SK-N-MC (cell line): ENCODE measurements around the gene GALNT7.

Experiments
- DNase-seq: peaks from one replicate; pipeline ENCODE4 v3.0.0-alpha.2; 2011; ENCODE audit warnings: low read depth, low spot score
- H3K27ac ChIP-seq: fragments of 200-600 bp; sonication (generic); 2 replicates; pipeline ENCODE4 v1.5.1; 2016; ENCODE audit warnings: mixed run types
- H3K36me3 ChIP-seq: fragments of 200-600 bp; sonication (generic); 2 replicates; pipeline ENCODE4 v1.6.1; 2017; ENCODE audit warnings: antibody characterized with exemption, low read length, mixed read lengths; ENCODE audit not compliant: insufficient read depth
- H3K4me3 ChIP-seq: fragments of 200-600 bp; sonication (generic); 2 replicates; pipeline ENCODE4 v1.5.1; 2016
- H3K9ac ChIP-seq: fragments of 200-600 bp; sonication (generic); 2 replicates; pipeline ENCODE4 v1.8.0; 2017; ENCODE audit warnings: mixed run types, mixed read lengths; ENCODE audit not compliant: insufficient read length
- H3K9me3 ChIP-seq: fragments of 200-600 bp; sonication (generic); 2 replicates; pipeline ENCODE4 v1.6.1; 2017; ENCODE audit warnings: low read depth, mild to moderate bottlenecking, antibody characterized with exemption, low read length, moderate library complexity, mixed read lengths
- EZH2 ChIP-seq: fragments of 200-600 bp; sonication (generic); IDR thresholded peaks from one replicate; pipeline ENCODE4 v1.6.1; 2017; ENCODE audit warnings: antibody characterized with exemption
- FOXP2 ChIP-seq: optimal IDR thresholded peaks from 2 replicates; pipeline ENCODE3; 2011; ENCODE audit warnings: mild to moderate bottlenecking, moderate library complexity; ENCODE audit not compliant: insufficient read depth; ENCODE audit errors: extremely low read length, control extremely low read depth
- POLR2AphosphoS5 ChIP-seq: IDR thresholded peaks from 2 replicates; pipeline ENCODE4 v1.6.1; 2012; ENCODE audit warnings: mild to moderate bottlenecking, low read depth, low read length, borderline replicate concordance

GALNT7 gene

DNA sequence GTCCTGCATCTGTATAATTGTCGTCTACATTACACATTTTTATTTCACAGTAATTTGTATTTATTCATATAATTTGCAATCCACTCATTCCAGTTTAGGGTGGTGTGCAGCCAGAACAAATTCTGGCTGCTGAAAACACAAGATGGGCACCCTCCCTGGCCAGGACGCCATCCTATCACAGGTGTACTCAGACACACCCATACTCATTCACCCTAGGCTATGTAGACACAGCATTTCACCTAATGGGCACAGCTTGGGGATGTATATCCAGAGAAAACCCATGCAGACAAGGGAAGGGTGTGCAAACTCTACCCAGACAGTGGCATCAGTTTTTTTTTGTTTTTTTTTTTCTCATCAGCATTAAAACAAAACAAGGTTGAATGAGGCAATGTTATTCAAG lies 92.4 kb downstream of the GALNT7 start:
- no peak overlapping the region for H3K27ac ChIP-seq
- TF ChIP-seq EZH2 (no peak), POLR2AphosphoS5 (no peak), FOXP2 (no peak)

GRCh38 chr4:173262375-173262774 lies 93.8 kb downstream of the GALNT7 start:
- Histone ChIP-seq H3K36me3 (no peaks in the 10 kb centered on the region), H3K4me3 (no peak overlapping the region), H3K9me3 (no peaks in the 10 kb centered on the region), H3K9ac (no peak overlapping the region), H3K27ac (peak overlapping the region; percentile 62; the same call in 1 of the 2 replicates)
- no peak for TF ChIP-seq EZH2
- no peak for DNase-seq

More for the DNA sequence above, 92.4 kb downstream of the GALNT7 start:
- no peaks in the 10 kb centered on the region for H3K36me3 ChIP-seq
- H3K9ac ChIP-seq = no peak overlapping the region
- H3K9me3 ChIP-seq = no peaks in the 10 kb centered on the region
- no peak overlapping the region for H3K4me3 ChIP-seq
- no peak for DNase-seq

GRCh38 chr4:173264245-173264644 lies 95.6 kb downstream of the GALNT7 start:
- DNase-seq = no peak
- Histone ChIP-seq H3K36me3 (no peaks in the 10 kb centered on the region), H3K27ac (peak overlapping the region; percentile 81), H3K9me3 (no peaks in the 10 kb centered on the region), H3K4me3 (peak overlapping the region; percentile 13), H3K9ac (no peak overlapping the region)
- TF ChIP-seq EZH2 (no peak), POLR2AphosphoS5 (no peak), FOXP2 (no peak)

DNA sequence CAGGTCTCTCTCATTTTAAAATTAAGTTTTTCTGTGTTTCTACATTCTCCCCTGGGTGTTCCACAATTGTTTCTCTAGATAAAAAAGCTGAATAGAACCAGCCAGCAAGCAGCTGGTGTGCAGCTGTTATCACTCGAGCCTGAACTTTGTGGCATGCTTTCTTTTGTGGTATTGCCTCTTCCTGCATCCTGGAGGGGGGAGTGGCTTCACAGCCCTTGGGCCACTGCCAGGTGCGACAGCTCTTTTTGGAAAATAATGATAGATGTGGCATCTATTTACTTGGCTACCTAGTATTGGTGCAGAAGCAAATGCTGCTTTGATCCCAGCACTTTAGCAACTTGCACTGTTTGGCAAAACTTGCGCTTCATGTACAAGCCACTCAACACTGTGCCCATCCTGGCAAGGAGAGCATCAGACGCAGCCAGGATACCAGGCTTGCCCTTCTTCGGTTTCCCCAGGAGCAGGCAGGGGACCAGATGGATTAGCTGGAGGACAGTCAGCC lies 96.1 kb downstream of the GALNT7 start:
- Histone ChIP-seq H3K9ac (no peak overlapping the region), H3K27ac (peak overlapping the region; percentile 81), H3K9me3 (no peaks in the 10 kb centered on the region), H3K36me3 (no peaks in the 10 kb centered on the region), H3K4me3 (peak overlapping the region; percentile 13)
- TF ChIP-seq POLR2AphosphoS5 = peak; percentile 15; the same call in 1 of the 2 replicates
- TF ChIP-seq FOXP2 = peak; percentile 31
- no peak for TF ChIP-seq EZH2
- peak; percentile 26 for DNase-seq

DNA sequence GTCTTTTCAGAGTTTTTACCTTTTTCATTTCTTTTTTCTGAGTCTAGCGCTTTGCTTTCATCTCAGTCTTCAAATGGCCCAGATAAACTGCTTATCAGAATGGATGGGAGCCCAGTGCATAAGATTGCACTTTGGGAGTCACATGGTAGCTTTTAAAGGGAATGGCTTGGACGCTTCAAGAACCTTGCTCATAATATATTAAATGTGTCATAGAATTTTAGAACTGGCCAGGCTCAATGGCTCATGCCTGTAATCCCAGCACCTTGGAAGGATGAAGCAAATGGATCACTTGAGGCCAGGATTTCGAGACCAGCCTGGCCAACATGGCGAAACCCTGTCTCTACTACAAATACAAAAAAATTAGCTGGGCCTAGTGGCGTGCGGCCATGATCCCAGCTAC lies 97.1 kb downstream of the GALNT7 start:
- Histone ChIP-seq H3K4me3 (no peak overlapping the region), H3K36me3 (no peaks in the 10 kb centered on the region), H3K9ac (no peak overlapping the region), H3K9me3 (no peaks in the 10 kb centered on the region), H3K27ac (no peak overlapping the region)
- DNase-seq = no peak
- TF ChIP-seq EZH2 (no peak), FOXP2 (no peak), POLR2AphosphoS5 (no peak)

- no peak overlapping the region for H3K27ac ChIP-seq
- DNase-seq = no peak
- no peak overlapping the region for H3K9ac ChIP-seq
- H3K4me3 ChIP-seq = no peak overlapping the region
- H3K9me3 ChIP-seq = no peaks in the 10 kb centered on the region
- TF ChIP-seq FOXP2 (no peak), POLR2AphosphoS5 (no peak), EZH2 (no peak)
- peaks cover 3% of the 10 kb centered on the region; the same call in 1 of the 2 replicates for H3K36me3 ChIP-seq
These were observed 99.1 kb downstream of the GALNT7 start for GRCh38 chr4:173267711-173268110.

DNA sequence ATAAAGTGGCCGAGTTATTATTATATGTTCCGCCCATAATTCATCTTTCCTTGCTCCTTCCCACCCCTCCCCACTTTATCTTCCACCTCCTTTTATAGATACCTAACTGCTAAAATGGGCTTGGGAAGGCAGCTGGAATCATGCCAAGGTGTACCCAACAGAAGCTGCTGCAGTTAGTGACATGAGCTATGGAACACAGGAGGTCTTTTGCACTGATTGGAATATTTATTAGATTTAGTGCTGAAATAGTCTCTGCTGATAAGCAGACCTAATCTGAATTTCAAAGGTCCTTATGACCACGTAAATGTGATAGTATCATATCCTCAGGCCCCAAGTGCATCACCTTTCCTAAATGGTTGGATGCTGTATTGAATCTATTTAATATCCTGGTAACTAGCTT lies 100.7 kb downstream of the GALNT7 start:
- H3K9me3 ChIP-seq = peaks cover 6% of the 10 kb centered on the region; the same call in 1 of the 2 replicates

DNA sequence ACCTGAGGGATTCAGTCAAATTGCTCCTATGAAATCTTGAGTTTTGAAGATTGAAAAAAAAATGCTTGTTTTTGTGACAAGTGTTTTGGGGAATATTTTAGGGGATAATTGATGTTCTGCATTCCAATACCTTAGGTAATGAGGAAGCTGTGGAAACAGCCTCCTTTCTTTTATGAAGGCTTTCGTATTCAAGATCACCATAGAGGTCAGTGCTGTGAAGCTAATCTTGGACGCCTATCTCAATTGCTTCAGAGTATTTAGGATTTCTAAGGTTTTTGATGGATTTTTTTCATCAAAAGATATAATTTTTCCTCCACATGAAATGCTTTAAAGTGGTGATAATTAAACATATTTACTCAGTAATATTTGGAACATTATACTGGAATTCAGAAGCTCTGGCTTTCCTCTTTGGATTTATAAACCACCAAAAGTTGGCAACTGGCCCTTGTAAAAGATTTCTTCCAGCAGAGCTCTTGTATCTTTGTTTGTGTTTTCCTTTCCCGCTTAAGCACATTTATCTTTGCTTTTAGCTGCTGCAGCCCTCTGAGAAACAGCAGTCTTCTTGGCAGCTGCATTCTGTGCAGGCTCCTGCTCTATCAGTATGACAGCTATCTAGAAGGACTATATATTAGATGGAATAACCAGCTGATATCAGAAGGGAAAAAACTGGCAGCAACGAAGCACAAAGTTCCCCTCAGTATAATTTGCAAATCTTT lies 101.9 kb downstream of the GALNT7 start:
- peaks cover 26% of the 10 kb centered on the region; the same call in 1 of the 2 replicates for H3K36me3 ChIP-seq
- no peak overlapping the region for H3K4me3 ChIP-seq
- no peak overlapping the region for H3K9ac ChIP-seq
- no peak for TF ChIP-seq POLR2AphosphoS5
- TF ChIP-seq EZH2 = no peak
- TF ChIP-seq FOXP2 = no peak
- DNase-seq = no peak
- H3K27ac ChIP-seq = peak overlapping the region; percentile 69
- peaks cover 7% of the 10 kb centered on the region; the same call in 1 of the 2 replicates for H3K9me3 ChIP-seq

More for the DNA sequence above, 100.7 kb downstream of the GALNT7 start:
- Histone ChIP-seq H3K27ac (no peak overlapping the region), H3K9ac (no peak overlapping the region), H3K4me3 (no peak overlapping the region), H3K36me3 (peaks cover 17% of the 10 kb centered on the region; the same call in 1 of the 2 replicates)
- no peak for TF ChIP-seq FOXP2
- TF ChIP-seq EZH2 = no peak
- TF ChIP-seq POLR2AphosphoS5 = no peak
- DNase-seq = no peak
